HG02678 (cell line): ENCODE results near the gene CCDC134.
A peak's percentile ranks its signal among the peaks of the same experiment; 100 is the strongest.
"Not testable (repeated sequence)": the region's sequence is repeated elsewhere in the genome, so short reads cannot be mapped to it uniquely, and the experiment has no call there.

Experiments
- ATAC-seq: cut with Tn5 transposase; IDR thresholded peaks from one replicate; pipeline ENCODE4 v1.9.1; 2021; ENCODE audit warnings: mild to moderate bottlenecking, moderate library complexity; ENCODE audit not compliant: unreplicated experiment

Gene CCDC134

GRCh38 chr22:41822317-41823057 lies 22.0 kb downstream of the CCDC134 start:
- ATAC-seq = no peak

GRCh38 chr22:41823797-41824196 lies 23.3 kb downstream of the CCDC134 start:
- no peak for ATAC-seq

GRCh38 chr22:41825376-41825775 lies 24.9 kb downstream of the CCDC134 start:
- no peak for ATAC-seq

GRCh38 chr22:41826021-41826420 lies 25.5 kb downstream of the CCDC134 start:
- ATAC-seq = no peak

GRCh38 chr22:41826430-41827383 lies 26.2 kb downstream of the CCDC134 start:
- ATAC-seq = no peak

GRCh38 chr22:41827671-41828070 lies 27.2 kb downstream of the CCDC134 start:
- ATAC-seq = no peak

GRCh38 chr22:41828516-41828915 lies 28.0 kb downstream of the CCDC134 start:
- no peak for ATAC-seq

GRCh38 chr22:41830174-41830573 lies 29.7 kb downstream of the CCDC134 start:
- no peak for ATAC-seq

GRCh38 chr22:41831383-41831782 lies 30.9 kb downstream of the CCDC134 start:
- no peak for ATAC-seq

- no peak for ATAC-seq
These were observed 31.5 kb downstream of the CCDC134 start for GRCh38 chr22:41831828-41832552.

- ATAC-seq = peak; percentile 87
These were observed 32.3 kb downstream of the CCDC134 start, which contains the start of gene SREBF2 for GRCh38 chr22:41832553-41833368. Gene SREBF2 (plus strand): TSS chr22:41833105. CDS start chr22:41833271, 166 bp downstream.

GRCh38 chr22:41833369-41834004 lies 33.0 kb downstream of the CCDC134 start:
- peak; percentile 17 for ATAC-seq

GRCh38 chr22:41834005-41834944 lies 33.8 kb downstream of the CCDC134 start:
- no peak for ATAC-seq

GRCh38 chr22:41835462-41835861 lies 35.0 kb downstream of the CCDC134 start:
- ATAC-seq = not testable (repeated sequence)

- ATAC-seq = no peak
These were observed 36.1 kb downstream of the CCDC134 start for GRCh38 chr22:41836551-41836950.

- ATAC-seq = no peak
These were observed 38.6 kb downstream of the CCDC134 start for GRCh38 chr22:41838842-41839618.

- no peak for ATAC-seq
These were observed 39.7 kb downstream of the CCDC134 start for GRCh38 chr22:41840216-41840615.
